ENCODE measurements around the gene IL1RAPL2. TPM values are rescaled to one million over a fixed set of nuclear protein-coding genes. Genes with fewer than 3 reads are reported as not detected.

Gene IL1RAPL2
- total and polyA plus RNA-seq, 2 donors (not counting 1 experiment from before 2014, with no cell fraction given), result not detected

GRCh38 chrX:105816517-105816916, 1250.5 kb downstream of the IL1RAPL2 start:
- Histone ChIP-seq H4K20me1 (ENCODE audit: control insufficient read depth, insufficient read depth, low read length, poor library complexity, severe bottlenecking) (no peaks in the 10 kb centered on the region), H3K79me2 (ENCODE audit: control insufficient read depth, insufficient read depth, low read length) (no peaks in the 10 kb centered on the region), H3K9me3 (ENCODE audit: control extremely low read depth in 1 of 3, control insufficient read depth in 2 of 3, insufficient read depth in 1 of 3, low read length in 2 of 3) (peaks cover 0 to 8% (median 0%) of the 10 kb centered on the region in 3 donors), H3K4me1 (ENCODE audit: control insufficient read depth in 2 of 2, insufficient read depth in 2 of 2, low read length in 2 of 2) (no peaks in the 10 kb centered on the region), H3K36me3 (replicated peaks in 1 of 2; ENCODE audit: control extremely low read depth in 1 of 2, control insufficient read depth in 1 of 2, extremely low read depth in 1 of 2, insufficient read depth in 2 of 2, low read length in 1 of 2) (no peaks in the 10 kb centered on the region), H3K4me2 (replicated peaks; ENCODE audit: low read depth, low read length, poor library complexity, severe bottlenecking) (no peak overlapping the region), H3K9ac (ENCODE audit: low read length) (no peak overlapping the region), H3K27me3 (replicated peaks in 1 of 4; ENCODE audit: control extremely low read depth in 1 of 4, control insufficient read depth in 3 of 4, insufficient read depth in 4 of 4, low read length in 3 of 4) (no peaks in the 10 kb centered on the region), H2AFZ (ENCODE audit: insufficient read depth, low read depth, low read length, poor library complexity, severe bottlenecking) (no peak overlapping the region), H3K4me3 (ENCODE audit: control extremely low read depth in 1 of 5, extremely low read depth in 1 of 5, insufficient read depth in 1 of 5, low read depth in 2 of 5, low read length in 4 of 5) (no peak overlapping the region), H3K27ac (ENCODE audit: low read length in 2 of 2) (no peak overlapping the region)
- POLR2A ChIA-PET, result no interaction called here
- no peak for TF ChIP-seq CTCF (IDR thresholded peaks at IDR 0.05)
- no peak for TF ChIP-seq EZH2 (IDR thresholded peaks at IDR 0.05; ENCODE audit: borderline replicate concordance, insufficient read depth, low read depth, low read length, poor library complexity, severe bottlenecking)
- WGBS (ENCODE audit: insufficient coverage), result 60% methylated on average over 1 of the region's 2 CpGs
- no peak overlapping the region for H3K27ac Mint-ChIP-seq
- intact Hi-C loops (cut with micrococcal nuclease), result no loop called here
- no peaks in the 10 kb centered on the region for H3K27me3 Mint-ChIP-seq
- H3K9me3 Mint-ChIP-seq (ENCODE audit: insufficient read depth), result no peaks in the 10 kb centered on the region
- H3K4me3 Mint-ChIP-seq, result no peak overlapping the region
- CTCF ChIA-PET, result no interaction called here
- H3K4me1 Mint-ChIP-seq, result no peaks in the 10 kb centered on the region
- no peak for ATAC-seq (ENCODE audit: low read depth)
- no peak for DNase-seq

Small RNA genes within 50 kb of the gene (small RNA-seq; reads per million reads assigned to genes)
- not detected for gene RNU6-207P (ENCODE audit: insufficient read length, low read depth, low replicate concordance)

Measured in B cell (primary cell).